GM08714 (cell line): Measurements from ENCODE around the gene OSBPL2.

Experiments used
- H3K4me3 ChIP-seq: fragments of 200-500 bp; sonication (Bioruptor generic); 2 replicates; pipeline ENCODE4 v1.5.1; 2014; ENCODE audit warnings: mild to moderate bottlenecking, low read length, inconsistent platforms
- ZNF274 ChIP-seq: IDR thresholded peaks from 2 replicates; pipeline ENCODE4 v1.6.1; 2012; ENCODE audit warnings: mild to moderate bottlenecking, low read depth, low read length

The OSBPL2 gene

DNA sequence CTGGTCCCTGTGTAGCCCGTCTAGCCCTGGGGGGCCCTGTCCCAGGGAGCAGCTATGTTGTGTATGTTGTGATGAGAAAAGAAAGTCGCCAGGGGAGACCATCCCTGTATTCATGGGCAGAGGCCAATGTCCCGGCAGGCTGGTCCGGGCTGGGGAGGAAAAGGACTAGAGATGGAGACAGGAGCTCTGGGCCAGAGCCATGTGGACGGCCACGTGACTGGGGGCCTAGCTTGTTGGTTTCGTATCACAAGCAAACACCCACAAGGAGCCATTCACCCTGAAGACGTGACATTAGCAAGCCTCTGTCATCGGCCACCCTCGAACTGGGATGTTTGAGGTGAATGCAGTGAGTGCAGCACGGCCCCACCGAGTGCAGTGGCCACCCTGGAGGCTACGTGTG, 15.3 kb upstream of the OSBPL2 start:
- TF ChIP-seq ZNF274, result no peak
- no peak overlapping the region for H3K4me3 ChIP-seq

DNA sequence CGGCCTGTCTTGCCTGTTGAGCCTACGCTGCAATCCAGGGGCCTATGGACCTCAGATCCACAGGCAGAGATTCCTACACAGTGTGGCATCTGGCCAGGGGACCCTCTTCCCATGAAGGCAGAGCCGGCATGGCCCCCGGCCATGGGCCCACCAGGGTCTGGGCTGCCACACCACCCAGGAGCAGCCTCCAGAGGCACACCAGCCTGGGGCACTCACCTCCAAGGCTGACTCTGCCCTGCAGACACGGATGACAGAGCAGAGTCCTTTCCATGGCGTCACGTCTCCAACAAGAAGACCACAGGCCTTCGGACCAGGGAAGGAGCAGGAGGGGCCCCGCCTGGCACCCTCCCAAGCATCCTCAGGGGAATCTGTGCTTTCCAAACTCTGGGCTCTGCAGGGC, 14.8 kb upstream of the OSBPL2 start:
- no peak for TF ChIP-seq ZNF274
- no peak overlapping the region for H3K4me3 ChIP-seq

DNA sequence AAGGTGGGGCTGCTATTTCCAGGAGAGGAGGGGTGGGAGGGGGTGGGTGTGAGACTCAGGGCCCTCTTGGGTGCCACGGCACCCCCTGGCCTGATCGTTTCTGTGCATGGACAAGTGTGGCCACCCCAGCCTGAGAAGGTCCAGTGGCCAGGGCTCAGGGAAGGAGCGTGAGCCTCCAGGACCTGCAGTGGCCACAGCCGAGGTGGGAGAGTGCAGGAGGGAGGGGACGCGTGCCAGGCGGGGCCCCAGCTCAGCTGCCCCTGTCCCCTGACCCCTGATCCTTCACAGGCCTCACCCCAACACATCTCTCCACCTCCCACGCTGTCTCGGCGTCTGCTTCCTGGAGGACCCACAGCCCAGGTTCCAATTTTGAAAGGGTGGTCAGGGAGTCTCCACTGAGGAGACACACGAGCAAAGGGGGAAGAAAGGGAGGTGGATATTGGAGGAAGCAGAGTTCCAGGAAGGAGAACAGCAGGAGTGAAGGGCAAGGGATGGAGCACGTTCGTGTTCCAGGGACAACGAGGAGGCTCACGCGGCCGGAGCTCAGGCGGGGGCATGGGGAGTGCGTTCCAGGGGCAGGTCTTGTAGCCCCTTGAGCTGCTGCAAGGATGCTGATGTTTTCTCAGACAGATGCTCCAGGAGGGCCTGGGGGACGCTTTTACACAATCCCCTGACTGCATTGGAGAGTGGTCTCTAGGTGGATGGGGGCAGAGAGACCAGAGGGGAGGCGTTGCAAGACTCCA, 14.0 kb upstream of the OSBPL2 start:
- TF ChIP-seq ZNF274, result no peak
- no peak overlapping the region for H3K4me3 ChIP-seq

- no peak for TF ChIP-seq ZNF274
Observed at GRCh38 chr20:62225026-62225425, 13.3 kb upstream of the OSBPL2 start.

DNA sequence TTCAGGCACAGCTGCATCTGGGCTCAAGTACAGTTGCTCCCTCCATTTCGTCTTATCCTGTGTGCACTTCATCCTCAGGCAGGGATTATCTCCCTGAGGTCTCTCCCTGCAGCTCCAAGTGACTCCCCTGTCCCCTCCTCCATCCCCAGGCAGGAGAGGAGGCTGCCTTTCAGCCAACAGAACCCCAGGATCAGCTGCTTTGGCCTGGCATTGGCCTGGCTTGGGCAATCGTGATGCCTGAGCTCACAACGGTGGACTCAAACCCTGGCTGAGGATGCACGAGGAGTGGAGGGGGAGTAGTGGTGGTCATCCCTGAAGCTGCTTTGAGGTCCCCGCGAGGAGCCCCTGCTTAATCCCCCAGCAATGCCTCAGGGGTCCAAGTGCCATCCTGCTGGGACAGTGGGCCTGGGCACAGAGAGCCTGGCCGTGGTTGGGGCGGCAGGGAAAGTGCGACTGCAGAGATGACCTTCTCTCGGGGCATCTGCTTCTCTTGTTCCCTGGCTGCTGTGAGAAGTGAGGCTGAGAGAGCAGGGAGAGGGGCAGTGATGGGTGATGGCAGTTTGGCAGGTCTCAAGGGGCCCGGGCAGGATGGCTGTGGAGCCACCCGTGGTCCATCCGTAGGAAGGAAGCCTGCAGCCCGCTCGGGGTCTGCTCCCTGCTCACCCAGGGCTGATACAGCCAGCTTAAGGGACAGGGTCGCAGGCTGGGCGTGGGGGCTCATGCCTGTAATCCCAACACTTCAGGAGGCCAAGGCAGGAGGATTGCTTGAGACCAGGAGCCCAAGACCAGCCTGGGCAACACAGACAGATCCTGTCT, 12.3 kb upstream of the OSBPL2 start:
- TF ChIP-seq ZNF274, result no peak
- no peak overlapping the region for H3K4me3 ChIP-seq

More at GRCh38 chr20:62225026-62225425, 13.3 kb upstream of the OSBPL2 start:
- H3K4me3 ChIP-seq, result no peak overlapping the region

- no peak overlapping the region for H3K4me3 ChIP-seq
Observed at GRCh38 chr20:62226707-62227590, 11.4 kb upstream of the OSBPL2 start.

GRCh38 chr20:62227591-62227976, 10.7 kb upstream of the OSBPL2 start:
- H3K4me3 ChIP-seq, result no peak overlapping the region
- no peak for TF ChIP-seq ZNF274

More at GRCh38 chr20:62226707-62227590, 11.4 kb upstream of the OSBPL2 start:
- TF ChIP-seq ZNF274, result no peak

GRCh38 chr20:62227977-62228958, 10.1 kb upstream of the OSBPL2 start:
- no peak for TF ChIP-seq ZNF274
- no peak overlapping the region for H3K4me3 ChIP-seq

- no peak overlapping the region for H3K4me3 ChIP-seq
- TF ChIP-seq ZNF274, result no peak
Observed at GRCh38 chr20:62228982-62229545, 9.3 kb upstream of the OSBPL2 start.

- no peak overlapping the region for H3K4me3 ChIP-seq
- TF ChIP-seq ZNF274, result no peak
Observed at GRCh38 chr20:62229667-62230066, 8.7 kb upstream of the OSBPL2 start.

GRCh38 chr20:62230276-62230675, 8.0 kb upstream of the OSBPL2 start:
- no peak overlapping the region for H3K4me3 ChIP-seq
- no peak for TF ChIP-seq ZNF274

DNA sequence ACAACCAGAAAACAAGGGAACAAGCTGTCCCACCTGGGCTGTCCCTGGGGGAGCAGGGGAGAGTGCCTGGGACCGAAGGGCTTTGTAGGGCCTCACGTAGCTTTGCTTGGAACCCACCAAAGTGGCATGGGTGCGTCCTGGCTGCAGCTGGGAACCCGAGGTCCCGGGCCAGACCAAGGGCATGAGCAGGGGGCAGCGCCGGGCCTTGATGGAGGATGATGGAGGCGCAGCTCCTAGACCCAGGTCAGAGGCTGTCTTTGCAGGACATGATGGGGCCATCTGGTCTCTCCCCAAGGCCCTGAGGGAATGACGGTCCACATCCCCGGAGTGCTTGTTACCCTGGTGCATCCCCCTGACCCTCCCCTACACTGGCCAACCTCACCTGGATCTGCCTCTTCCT, 7.6 kb upstream of the OSBPL2 start:
- TF ChIP-seq ZNF274, result no peak
- H3K4me3 ChIP-seq, result no peak overlapping the region

DNA sequence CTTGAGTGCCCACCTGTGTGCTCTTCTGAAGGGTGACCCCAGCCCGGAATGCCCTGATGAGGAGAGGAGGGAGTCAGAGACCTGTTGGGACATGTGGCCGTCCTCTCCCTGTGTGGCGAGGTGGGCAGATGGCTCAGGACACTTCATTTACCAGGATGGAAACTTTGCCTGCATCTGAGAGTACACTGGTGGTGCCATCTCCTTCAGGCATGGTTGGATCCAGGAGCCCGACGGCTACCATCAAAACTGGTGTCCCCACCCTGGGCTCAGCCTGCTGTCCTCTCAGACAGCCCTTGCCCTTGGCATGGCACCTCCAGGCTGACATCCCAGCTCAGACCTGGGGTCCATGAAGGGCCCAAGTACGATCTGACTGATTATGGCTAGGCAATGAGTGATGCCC, 7.0 kb upstream of the OSBPL2 start:
- TF ChIP-seq ZNF274, result no peak

More for the DNA sequence above, 7.0 kb upstream of the OSBPL2 start:
- no peak overlapping the region for H3K4me3 ChIP-seq
